Stimulated activated CD4-positive, alpha-beta T cell treated with anti-CD3 and anti-CD28 coated beads, Interleukin-15, amount 100 ng/mL, for 1 hour (primary cell): ENCODE measurements around the gene OR10P1.
"Not testable (repeated sequence)": the region's sequence is repeated elsewhere in the genome, so short reads cannot be mapped to it uniquely, and the experiment has no call there.

Experiments used
- DNase-seq, 2 donors: peaks; one replicate each; pipeline ENCODE4 v3.0.0-alpha.2; 2020; ENCODE audit warnings: low read depth in 1 of 2, low spot score in 1 of 2

The OR10P1 gene

GRCh38 chr12:55636853-55637252 is at the start of gene OR10P1:
Gene OR10P1, plus strand, starts transcription at chr12:55636892. Its CDS starts 0 bp downstream, at chr12:55636892.
- no peak for DNase-seq

DNA sequence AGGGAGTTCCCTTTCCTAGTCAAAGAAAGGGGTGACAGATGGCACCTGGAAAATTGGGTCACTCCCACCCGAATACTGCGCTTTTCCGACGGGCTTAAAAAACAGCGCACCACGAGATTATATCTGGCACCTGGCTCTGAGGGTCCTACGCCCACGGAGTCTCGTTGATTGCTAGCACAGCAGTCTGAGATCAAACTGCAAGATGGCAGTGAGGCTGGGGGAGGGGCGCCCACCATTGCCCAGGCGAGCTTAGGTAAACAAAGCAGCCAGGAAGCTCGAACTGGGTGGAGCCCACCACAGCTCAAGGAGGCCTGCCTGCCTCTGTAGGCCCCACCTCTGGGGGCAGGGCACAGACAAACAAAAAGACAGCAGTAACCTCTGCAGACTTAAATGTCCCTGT is 46.5 kb upstream of the OR10P1 start:
- not testable (repeated sequence) for DNase-seq

DNA sequence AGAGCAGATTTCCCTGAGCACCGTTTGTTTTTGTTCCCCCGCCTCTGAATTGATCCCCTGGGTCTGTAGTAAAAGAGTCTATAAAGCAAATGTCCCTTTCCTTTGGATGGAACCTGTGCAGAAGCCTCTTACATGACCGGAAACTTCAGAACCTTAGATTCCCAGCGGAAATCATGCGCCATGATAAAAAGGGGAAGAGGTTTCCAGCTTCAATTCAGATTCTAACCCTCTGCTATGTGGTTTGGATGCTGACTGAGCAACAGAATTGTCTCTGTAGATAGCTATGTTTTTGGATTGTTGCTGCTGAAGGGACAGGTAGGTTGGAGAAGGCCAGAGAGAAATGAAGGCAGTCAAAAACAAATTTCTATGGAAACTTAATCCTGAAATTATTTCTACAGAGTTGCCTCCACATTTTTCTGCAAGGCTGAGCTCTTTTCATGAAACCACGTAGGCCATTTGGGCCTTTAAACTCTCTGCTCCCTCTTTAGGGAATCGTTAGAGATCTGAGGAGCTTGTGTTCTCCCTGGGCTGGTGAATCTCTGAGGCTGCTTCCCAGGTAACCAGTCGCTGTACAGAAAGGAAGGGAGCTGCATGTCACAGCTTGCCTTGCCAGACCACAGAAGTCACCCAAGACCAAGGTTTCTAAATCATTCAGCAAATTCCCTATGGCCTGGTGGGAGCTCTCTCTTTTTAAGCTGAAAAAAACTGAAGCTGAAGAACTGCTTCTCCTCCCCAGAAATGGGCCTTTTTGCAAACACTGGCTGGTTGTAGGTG is 28.7 kb upstream of the OR10P1 start:
- DNase-seq = no peak

DNA sequence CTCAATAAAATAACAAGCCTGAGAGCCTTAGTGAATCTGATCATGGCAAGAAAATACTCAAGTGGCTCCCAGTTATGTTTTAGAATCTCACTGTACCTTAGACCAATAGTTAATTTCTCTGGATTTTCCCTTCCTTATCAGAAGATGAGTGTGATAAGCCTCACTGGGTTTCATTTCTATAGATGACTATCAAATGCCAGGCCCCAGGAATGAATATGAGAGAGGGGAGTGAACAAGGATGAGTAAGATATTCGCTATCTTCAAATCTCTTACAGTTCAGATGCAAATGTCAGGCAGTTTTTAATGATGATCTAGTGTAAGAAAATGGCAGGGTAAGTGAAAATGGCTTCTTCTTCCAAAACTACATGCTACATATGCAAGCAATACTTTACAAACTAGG is 26.1 kb upstream of the OR10P1 start:
- DNase-seq = no peak

GRCh38 chr12:55612646-55613045 is 24.0 kb upstream of the OR10P1 start:
- DNase-seq = no peak

DNA sequence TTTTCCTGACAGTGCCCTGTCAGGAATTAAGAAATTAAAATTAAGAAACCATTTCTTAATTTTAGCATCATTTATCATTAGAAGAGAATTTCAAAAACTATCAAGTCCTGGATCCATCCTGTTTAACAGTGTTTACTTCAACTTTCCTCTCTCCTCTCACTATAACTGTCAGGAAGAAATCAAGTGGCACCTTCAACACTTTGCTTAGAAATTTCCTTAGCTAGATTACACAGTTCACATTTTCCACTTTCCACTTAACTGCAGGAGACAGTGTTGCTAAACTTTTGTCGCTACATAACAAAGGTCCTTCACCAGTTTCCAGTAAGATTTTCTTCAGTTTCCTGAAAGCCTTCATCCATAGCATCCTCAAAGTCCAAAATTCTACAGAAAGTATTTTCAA is 21.9 kb upstream of the OR10P1 start:
- no peak for DNase-seq

GRCh38 chr12:55619354-55620138 is 17.1 kb upstream of the OR10P1 start:
- no peak for DNase-seq

GRCh38 chr12:55624056-55624455 is 12.6 kb upstream of the OR10P1 start:
- DNase-seq = no peak

DNA sequence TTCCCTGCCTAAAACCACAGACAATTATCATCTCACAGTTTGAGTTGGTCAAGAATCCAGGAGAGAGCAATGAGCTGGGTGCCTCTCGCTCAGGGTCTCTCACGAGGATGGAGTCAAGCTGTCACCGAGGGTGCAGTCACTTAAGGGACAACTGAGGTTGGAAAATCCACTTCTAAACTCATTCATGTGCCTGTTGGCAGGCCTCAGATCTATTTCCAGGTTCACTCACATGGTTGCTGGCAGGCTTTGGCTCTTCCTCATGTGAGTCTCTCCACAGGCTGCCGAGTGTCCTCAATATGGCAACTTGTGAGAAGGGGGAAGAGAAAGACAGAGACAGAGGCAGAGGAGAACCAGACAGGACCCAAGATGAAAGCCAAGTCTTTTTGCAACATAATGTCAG is 10.5 kb upstream of the OR10P1 start:
- no peak for DNase-seq

DNA sequence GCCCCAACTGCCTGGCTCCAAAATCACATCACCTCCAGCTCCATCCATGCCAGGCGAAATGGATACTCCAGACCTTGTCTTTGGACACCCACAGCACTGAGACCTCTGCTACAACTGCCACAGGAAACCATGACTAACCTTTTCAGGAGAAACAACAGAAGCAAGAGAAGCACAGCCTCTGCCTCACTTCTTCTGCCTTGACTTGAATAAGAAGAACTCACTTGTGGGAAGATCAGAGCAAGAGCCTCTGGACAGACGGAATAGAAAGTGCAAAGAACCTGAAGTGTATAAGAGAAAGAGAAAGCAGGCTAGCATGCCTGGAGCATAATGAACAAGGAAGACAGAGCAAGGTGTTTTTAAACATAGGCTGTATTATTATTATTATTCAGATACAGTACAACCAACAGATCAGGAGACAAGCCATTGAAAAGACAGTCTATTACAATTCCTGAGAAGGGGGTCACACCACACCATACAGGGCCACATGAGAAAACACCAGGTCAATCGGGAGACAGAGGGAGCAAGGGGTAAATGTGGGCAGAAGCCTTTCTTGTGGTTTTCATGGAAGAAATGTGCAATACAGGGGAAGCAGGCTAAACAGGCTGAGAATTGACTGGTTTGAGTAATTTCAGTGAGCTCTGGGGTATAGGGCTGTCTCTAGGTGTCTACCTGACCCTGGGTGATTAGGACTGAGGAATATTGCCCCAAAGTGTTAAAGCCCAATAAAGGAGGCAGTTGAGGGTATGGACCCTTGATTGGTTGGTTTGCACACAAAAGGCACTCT is 7.4 kb upstream of the OR10P1 start:
- no peak for DNase-seq

- DNase-seq = no peak
These were observed 5.6 kb upstream of the OR10P1 start for GRCh38 chr12:55631056-55631455.

- DNase-seq = no peak
These were observed 5.0 kb upstream of the OR10P1 start for GRCh38 chr12:55631733-55632132.

GRCh38 chr12:55633151-55633550 is 3.5 kb upstream of the OR10P1 start:
- DNase-seq = no peak

DNA sequence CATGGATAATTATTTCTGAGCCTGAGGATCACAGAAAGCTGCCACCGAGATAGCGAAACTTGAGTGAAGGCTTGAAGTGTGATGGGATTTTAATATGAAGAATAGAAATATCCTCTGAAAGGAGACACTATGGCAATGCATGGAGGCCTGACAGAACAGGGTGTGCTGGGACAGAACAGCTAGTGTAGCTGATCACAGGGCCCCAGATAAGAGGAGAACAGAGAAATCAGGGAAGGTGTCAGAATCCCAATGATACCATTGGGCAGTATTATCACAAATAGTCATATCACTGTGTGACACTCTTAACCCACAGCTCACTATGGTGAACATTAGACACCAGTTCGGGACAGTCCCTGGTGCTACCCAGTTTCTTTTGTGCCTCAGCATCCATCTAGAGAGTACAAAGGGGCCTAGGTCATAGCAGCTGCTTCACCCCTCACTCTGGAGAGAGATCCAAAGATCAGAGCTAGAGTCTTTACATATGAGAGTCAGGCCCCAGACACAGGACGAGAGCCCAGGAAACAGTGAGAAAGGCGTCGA is 506 bp upstream of the OR10P1 start:
- no peak for DNase-seq

GRCh38 chr12:55637467-55637866 is 775 bp downstream of the OR10P1 start:
- DNase-seq = no peak

DNA sequence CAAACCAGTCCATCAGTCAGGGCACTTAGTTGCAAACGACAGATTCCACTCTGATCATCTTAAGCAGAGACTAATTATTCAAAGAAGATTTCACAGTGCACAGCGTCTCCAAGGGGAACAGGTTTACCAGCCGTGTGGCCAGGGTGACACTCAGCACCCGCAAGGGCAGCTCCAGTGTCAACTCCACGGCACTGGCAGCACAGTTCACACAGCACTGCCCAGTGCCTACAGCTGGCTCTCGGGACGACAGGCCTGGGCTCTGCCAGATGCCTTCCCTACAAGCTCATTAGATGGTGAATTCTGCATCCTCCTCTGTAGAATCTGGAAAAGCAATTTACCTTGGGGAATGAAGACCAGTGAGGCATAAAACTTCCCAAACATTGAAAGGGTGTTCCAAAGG is 4.9 kb downstream of the OR10P1 start:
- DNase-seq = no peak

DNA sequence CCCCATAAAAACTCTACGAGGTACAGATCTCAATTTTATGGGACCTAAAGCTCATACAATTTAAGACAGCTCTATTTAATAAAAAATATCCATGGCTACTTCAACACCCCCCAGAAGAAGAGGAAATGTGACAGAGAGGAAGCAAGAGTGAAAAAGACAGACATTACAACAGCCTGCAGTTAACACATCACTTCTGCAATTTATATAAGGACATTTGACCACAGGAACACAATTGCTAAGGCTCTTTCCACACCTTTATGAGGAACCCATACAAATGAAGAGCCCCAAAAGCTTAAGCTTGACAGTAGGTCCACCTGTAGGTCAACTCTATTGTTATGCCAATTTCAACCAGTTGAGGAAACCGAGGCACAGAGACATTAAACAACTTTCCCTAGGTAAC is 5.6 kb downstream of the OR10P1 start:
- no peak for DNase-seq

GRCh38 chr12:55642669-55643068 is 6.0 kb downstream of the OR10P1 start:
- no peak for DNase-seq

DNA sequence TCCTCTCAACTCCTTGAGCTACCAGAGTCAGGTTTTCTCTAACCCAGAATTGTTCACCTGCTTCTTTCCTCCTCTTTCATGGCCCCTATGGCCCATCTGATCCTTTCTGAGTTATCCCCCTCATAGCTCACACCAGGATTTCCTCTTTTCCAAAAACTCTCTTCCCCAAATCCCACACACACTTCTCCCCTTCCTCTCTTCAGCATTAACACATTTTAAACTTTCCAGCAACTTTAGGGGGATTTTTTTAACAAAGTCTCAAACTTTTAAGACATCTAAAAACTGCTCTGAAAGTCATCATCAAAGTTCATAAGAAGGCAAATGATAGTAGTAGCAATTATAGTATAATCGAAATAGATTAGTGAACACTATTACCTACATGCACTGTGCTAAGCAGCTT is 7.9 kb downstream of the OR10P1 start:
- DNase-seq = no peak

DNA sequence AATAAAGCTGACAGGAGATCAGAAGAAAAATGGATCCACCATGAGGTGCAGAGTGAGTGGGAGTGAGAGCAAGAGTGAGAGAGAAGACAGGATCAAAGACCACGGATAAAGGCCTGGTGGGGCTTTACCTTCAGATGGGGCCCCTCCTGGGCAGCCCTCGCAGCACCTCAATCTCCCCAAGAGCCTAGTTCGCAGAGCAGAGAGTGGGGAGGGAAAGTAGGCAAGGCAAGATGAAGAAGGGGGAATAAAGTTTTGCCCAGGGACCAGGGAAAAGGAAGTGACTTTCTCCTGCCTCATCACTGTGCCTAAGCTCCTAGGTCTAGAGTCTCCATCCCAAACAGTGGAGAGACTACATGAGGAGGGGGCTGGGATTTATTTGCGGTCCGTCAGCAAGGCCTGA is 10.3 kb downstream of the OR10P1 start:
- no peak for DNase-seq

DNA sequence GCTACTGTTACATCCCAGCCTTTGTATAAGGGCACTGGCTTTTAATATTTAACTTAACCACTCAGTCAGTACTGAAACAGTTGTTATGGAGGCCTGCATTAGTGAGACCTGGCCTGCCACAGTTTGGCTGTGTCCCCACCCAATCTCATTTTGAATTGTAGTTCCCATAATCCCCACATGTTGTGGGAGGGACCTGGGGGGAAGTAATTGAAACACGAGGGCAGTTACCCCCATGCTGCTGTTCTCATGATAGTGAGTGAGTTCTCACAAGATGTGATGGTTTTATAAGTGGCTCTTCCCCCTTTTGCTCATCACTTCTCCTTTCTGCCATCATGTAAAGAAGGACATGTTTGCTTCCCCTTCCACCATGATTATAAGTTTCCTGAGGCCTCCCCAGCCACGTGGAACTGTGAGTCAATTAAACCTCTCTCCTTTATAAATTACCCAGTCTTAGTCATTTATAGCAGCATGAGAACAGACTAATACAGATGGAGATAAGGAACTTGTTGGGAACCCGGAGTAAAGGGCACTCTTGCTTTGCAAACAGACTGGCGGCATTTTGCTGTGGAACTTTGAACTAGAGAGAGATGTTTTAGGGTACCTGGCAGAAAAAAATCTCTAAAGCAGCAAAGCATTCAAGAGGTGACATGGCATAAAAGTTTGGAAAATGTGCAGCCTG is 14.1 kb downstream of the OR10P1 start:
- DNase-seq = not testable (repeated sequence)
